HG03095 (cell line): ENCODE measurements around the gene KLHDC8A.
"Not testable (repeated sequence)": the region's sequence is repeated elsewhere in the genome, so short reads cannot be mapped to it uniquely, and the experiment has no call there.

Experiments
- ATAC-seq: cut with Tn5 transposase; IDR thresholded peaks from one replicate; pipeline ENCODE4 v1.9.1; 2021; ENCODE audit warnings: moderate library complexity; ENCODE audit not compliant: unreplicated experiment

The KLHDC8A gene

GRCh38 chr1:205371871-205372660 lies 15.3 kb upstream of the KLHDC8A start:
- ATAC-seq, result no peak

GRCh38 chr1:205370780-205371179 lies 14.1 kb upstream of the KLHDC8A start:
- ATAC-seq, result no peak

GRCh38 chr1:205369701-205370123 lies 13.0 kb upstream of the KLHDC8A start:
- no peak for ATAC-seq

- ATAC-seq, result no peak
Measured at GRCh38 chr1:205368478-205368877, 11.8 kb upstream of the KLHDC8A start.

- ATAC-seq, result no peak
Measured at GRCh38 chr1:205365945-205366463, 9.3 kb upstream of the KLHDC8A start.

GRCh38 chr1:205365086-205365485 lies 8.4 kb upstream of the KLHDC8A start:
- ATAC-seq, result not testable (repeated sequence)

- no peak for ATAC-seq
Measured at GRCh38 chr1:205360891-205361290, 4.2 kb upstream of the KLHDC8A start.

- ATAC-seq, result no peak
Measured at GRCh38 chr1:205359771-205360565, 3.2 kb upstream of the KLHDC8A start.

GRCh38 chr1:205358579-205358978 lies 1.9 kb upstream of the KLHDC8A start:
- ATAC-seq, result no peak

GRCh38 chr1:205357567-205357966 lies 845 bp upstream of the KLHDC8A start:
- ATAC-seq, result no peak

- ATAC-seq, result no peak
Measured at GRCh38 chr1:205355075-205355453, 1.7 kb downstream of the KLHDC8A start.

- no peak for ATAC-seq
Measured at GRCh38 chr1:205354259-205355074, 2.3 kb downstream of the KLHDC8A start.

- ATAC-seq, result no peak
Measured at GRCh38 chr1:205353612-205354011, 3.1 kb downstream of the KLHDC8A start.

GRCh38 chr1:205353191-205353590 lies 3.5 kb downstream of the KLHDC8A start:
- no peak for ATAC-seq

GRCh38 chr1:205351984-205352713 lies 4.6 kb downstream of the KLHDC8A start:
- no peak for ATAC-seq

- no peak for ATAC-seq
Measured at GRCh38 chr1:205350691-205351141, 6.0 kb downstream of the KLHDC8A start.

- no peak for ATAC-seq
Measured at GRCh38 chr1:205350124-205350523, 6.6 kb downstream of the KLHDC8A start.

- no peak for ATAC-seq
Measured at GRCh38 chr1:205348554-205349487, 7.9 kb downstream of the KLHDC8A start.

GRCh38 chr1:205346956-205347574 lies 9.7 kb downstream of the KLHDC8A start:
- no peak for ATAC-seq
